Activated CD8-positive, alpha-beta memory T cell treated with anti-CD3 and anti-CD28 coated beads for 4 hours (primary cell): Measurements from ENCODE around the gene ACAD9.
"Not testable (repeated sequence)": the region's sequence is repeated elsewhere in the genome, so short reads cannot be mapped to it uniquely, and the experiment has no call there.

ENCODE experiments used
- DNase-seq, 2 donors: peaks; one replicate each; pipeline ENCODE4 v3.0.0-alpha.2; 2020; ENCODE audit warnings: low read depth in 2 of 2

The ACAD9 gene

GRCh38 chr3:128879125-128879969 is at the start of gene ACAD9:
ACAD9 (plus strand) TSS chr3:128879620; CDS start chr3:128879692, 72 bp downstream.
- peak; percentile 92 to 96 for DNase-seq

- DNase-seq, result not testable (repeated sequence)
Measured at GRCh38 chr3:128829925-128830625, 49.3 kb upstream of the ACAD9 start.

- not testable (repeated sequence) for DNase-seq
Measured at GRCh38 chr3:128830762-128831161, 48.7 kb upstream of the ACAD9 start.

- not testable (repeated sequence) for DNase-seq
Measured at GRCh38 chr3:128832979-128833378, 46.4 kb upstream of the ACAD9 start.

- DNase-seq, result no peak
Measured at GRCh38 chr3:128835096-128835495, 44.3 kb upstream of the ACAD9 start.

- DNase-seq, result no peak
Measured at GRCh38 chr3:128841926-128842920, 37.2 kb upstream of the ACAD9 start.

GRCh38 chr3:128844502-128844901 is 34.9 kb upstream of the ACAD9 start:
- no peak for DNase-seq

GRCh38 chr3:128845119-128845777 is 34.2 kb upstream of the ACAD9 start:
- no peak for DNase-seq

GRCh38 chr3:128845778-128846485 is 33.5 kb upstream of the ACAD9 start:
- DNase-seq, result peak; percentile 44 to 61

GRCh38 chr3:128846486-128846891 is 32.9 kb upstream of the ACAD9 start:
- DNase-seq, result no peak

GRCh38 chr3:128847666-128848370 is 31.6 kb upstream of the ACAD9 start:
- no peak for DNase-seq

- DNase-seq, result no peak
Measured at GRCh38 chr3:128848936-128849335, 30.5 kb upstream of the ACAD9 start.

- no peak for DNase-seq
Measured at GRCh38 chr3:128849911-128850455, 29.4 kb upstream of the ACAD9 start.

GRCh38 chr3:128850544-128850943 is 28.9 kb upstream of the ACAD9 start:
- DNase-seq, result no peak

GRCh38 chr3:128851601-128852000 is 27.8 kb upstream of the ACAD9 start:
- no peak for DNase-seq

- no peak for DNase-seq
Measured at GRCh38 chr3:128853826-128854225, 25.6 kb upstream of the ACAD9 start.

GRCh38 chr3:128854475-128854874 is 24.9 kb upstream of the ACAD9 start:
- DNase-seq, result no peak

GRCh38 chr3:128855569-128855968 is 23.9 kb upstream of the ACAD9 start:
- DNase-seq, result no peak

- no peak for DNase-seq
Measured at GRCh38 chr3:128858167-128858566, 21.3 kb upstream of the ACAD9 start.

GRCh38 chr3:128859630-128860029 is 19.8 kb upstream of the ACAD9 start:
- DNase-seq, result no peak
